Pericardium fibroblast (primary cell): ENCODE data around the gene STAP1. TPM values are rescaled to one million over a fixed set of nuclear protein-coding genes. Genes with fewer than 3 reads are reported as not detected.

Source experiments
- total RNA-seq: library from RNA; depleted of rRNA; stranded (reverse); fragments of >200 nt; gene quantifications from 2 replicates; pipeline ENCODE4 v1.2.3, GENCODE V29; 2015

STAP1 gene
- total RNA-seq, result not detected in 2 replicates

GRCh38 chr4:67558493-67558892, at the start of gene STAP1:
TSS of gene STAP1 (plus strand) at chr4:67558727. CDS start at chr4:67558810, 83 bp downstream.

GRCh38 chr4:67545199-67546003, 13.1 kb upstream of the STAP1 start, which contains the start of gene CENPC:
TSS of gene CENPC (minus strand) at chr4:67545503. CDS start at chr4:67545355, 148 bp downstream.

Other genes with a start within 250 kb of the STAP1 start
- 4.8 and 5.8 TPM in 2 replicates for gene CENPC, start 13.2 kb upstream of the STAP1 start, total RNA-seq
- gene UBA6, start 142.4 kb downstream of the STAP1 start, total RNA-seq, result 28.7 and 49.7 TPM in 2 replicates
- not detected in 2 replicates for gene GNRHR, start 195.7 kb downstream of the STAP1 start, total RNA-seq